ENCODE results near the gene GPX3. TPM values are rescaled to one million over a fixed set of nuclear protein-coding genes. Genes with fewer than 3 reads are reported as not detected.

The GPX3 gene
- total RNA-seq, 4 donors from 2014 or later, result 5,296 to 11,485 (median 6,898) TPM

- DNase-seq (ENCODE audit: low spot score), result no peak
Observed at GRCh38 chr5:150993826-150994412, 26.5 kb upstream of the GPX3 start.

DNA sequence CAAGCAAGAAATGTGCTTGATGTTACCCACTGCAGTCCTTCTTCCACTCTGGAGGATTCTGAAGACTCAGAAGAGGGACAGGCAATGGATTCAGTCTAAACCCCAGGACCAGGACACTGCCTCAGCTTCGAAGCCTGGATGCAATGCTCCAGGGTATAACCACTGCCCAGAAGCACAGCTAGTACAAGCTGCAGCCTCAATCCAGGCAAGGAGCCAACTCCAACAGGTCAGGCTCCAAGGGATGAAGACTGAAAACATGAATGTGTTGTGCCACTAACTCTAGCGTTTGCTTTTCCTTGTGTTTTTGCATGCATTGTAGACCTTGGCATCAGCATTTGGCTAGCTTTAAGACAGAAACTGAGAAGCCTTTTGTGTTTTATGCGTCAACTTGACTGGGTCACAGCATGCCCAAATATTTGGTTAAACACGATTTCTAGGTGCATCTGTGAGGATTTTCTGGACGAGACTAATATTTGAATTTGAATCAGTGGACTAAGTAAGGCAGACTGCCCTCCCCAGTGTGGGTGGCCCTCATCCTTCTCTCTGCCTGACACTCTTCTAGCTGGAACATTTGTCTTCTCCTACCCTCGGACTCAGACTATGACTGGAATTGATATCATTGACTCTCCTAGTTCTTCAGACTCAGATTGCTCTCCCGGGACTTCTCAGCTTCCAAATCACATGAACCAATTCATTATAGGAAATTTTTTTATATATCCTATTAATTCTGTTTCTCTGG is 20.5 kb upstream of the GPX3 start:
- ATAC-seq (ENCODE audit: low FRiP score) (no peak), DNase-seq (ENCODE audit: low spot score) (no peak)
- TF ChIP-seq CTCF (IDR thresholded peaks at IDR 0.05), result no peak

More at GRCh38 chr5:150993826-150994412, 26.5 kb upstream of the GPX3 start:
- no peak for ATAC-seq (ENCODE audit: low FRiP score)
- no peak for TF ChIP-seq CTCF (IDR thresholded peaks at IDR 0.05)

- no peak for DNase-seq (ENCODE audit: low spot score)
- ATAC-seq (ENCODE audit: low FRiP score), result no peak
- TF ChIP-seq CTCF (IDR thresholded peaks at IDR 0.05), result no peak
Observed at GRCh38 chr5:151001436-151001835, 19.0 kb upstream of the GPX3 start.

DNA sequence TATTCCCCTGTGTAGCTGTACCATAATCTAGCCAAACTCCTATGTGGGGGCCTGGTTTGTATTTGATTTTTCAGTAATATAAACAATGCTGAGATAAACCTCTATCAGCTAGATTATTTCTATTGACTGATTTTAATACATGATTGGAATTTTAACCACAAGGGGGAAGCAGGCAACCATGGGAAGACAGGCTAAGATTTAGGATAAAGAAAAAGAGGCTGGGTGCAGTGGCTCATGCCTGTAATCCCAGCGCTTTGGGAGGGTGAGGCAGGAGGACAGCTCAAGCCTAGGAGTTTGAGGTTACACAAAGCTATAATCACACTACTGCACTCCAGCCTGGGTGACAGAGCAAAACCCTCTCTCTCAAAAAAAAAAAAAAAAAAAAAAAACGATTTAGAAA is 18.1 kb upstream of the GPX3 start:
- no peak for ATAC-seq (ENCODE audit: low FRiP score)
- TF ChIP-seq CTCF (IDR thresholded peaks at IDR 0.05), result peak in 2 of 3 donors; percentile 7 to 62
- no peak for DNase-seq (ENCODE audit: low spot score)

DNA sequence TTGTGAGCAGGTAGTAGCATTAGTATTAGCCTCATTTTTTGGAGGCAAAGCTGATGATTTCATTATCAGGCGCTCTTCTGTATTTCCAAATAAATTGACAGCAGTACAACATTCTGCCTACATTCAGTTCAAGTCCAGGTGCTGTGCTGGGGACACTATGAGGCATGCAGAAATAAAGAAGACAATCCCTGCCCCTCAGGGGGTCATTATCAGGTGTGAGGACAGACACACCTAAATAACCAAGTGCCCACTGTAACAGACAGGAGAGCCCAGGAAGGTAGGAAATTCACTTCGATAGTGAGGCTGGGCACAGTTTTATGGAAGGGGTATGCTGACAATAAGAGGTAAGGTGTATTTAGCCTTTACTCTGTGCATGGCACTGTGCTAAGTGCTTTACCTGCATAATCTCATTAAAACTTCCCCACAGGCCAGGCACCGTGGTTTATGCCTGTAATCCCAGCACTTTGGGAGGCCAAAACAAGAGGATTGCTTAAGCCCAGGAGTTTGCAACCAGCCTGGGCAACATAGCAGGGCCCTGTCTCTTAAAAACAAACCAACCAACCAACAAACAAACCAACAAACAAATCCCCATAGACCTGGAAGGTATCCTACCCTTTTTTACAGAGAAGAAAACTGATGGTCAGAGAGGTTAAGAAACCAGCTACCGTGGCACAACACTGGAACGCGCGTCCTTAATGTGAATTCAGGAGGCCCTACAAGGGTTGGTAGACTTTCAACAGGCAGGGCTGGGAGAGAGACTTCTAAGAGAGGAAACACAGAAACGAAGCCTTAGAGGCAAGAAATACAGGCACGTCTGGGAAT is 17.5 kb upstream of the GPX3 start:
- DNase-seq (ENCODE audit: low spot score), result no peak
- no peak for ATAC-seq (ENCODE audit: low FRiP score)
- TF ChIP-seq CTCF (IDR thresholded peaks at IDR 0.05), result no peak

GRCh38 chr5:151003503-151003860 is 16.9 kb upstream of the GPX3 start:
- ATAC-seq (ENCODE audit: low FRiP score), result no peak
- no peak for TF ChIP-seq CTCF (IDR thresholded peaks at IDR 0.05)
- no peak for DNase-seq (ENCODE audit: low spot score)
